Neural progenitor cell (in vitro differentiated cells): Measurements from ENCODE around the gene SIAE.

ENCODE experiments used
- EZH2 ChIP-seq: fragments of 200-600 bp; sonication (generic); IDR thresholded peaks from 2 replicates; pipeline ENCODE4 v1.6.1; 2017; ENCODE audit warnings: antibody characterized with exemption, mild to moderate bottlenecking, moderate library complexity
- EZH2phosphoT487 ChIP-seq: fragments of 200-600 bp; sonication (generic); IDR thresholded peaks from 2 replicates; pipeline ENCODE4 v1.6.1; 2017; ENCODE audit warnings: antibody characterized with exemption
- TF ChIP-seq, protein P1 (sequence below): fragments of 200-600 bp; sonication (generic); IDR thresholded peaks from 2 replicates; pipeline ENCODE4 v1.5.1; 2017; ENCODE audit warnings: antibody characterized with exemption, mild to moderate bottlenecking

DNA sequence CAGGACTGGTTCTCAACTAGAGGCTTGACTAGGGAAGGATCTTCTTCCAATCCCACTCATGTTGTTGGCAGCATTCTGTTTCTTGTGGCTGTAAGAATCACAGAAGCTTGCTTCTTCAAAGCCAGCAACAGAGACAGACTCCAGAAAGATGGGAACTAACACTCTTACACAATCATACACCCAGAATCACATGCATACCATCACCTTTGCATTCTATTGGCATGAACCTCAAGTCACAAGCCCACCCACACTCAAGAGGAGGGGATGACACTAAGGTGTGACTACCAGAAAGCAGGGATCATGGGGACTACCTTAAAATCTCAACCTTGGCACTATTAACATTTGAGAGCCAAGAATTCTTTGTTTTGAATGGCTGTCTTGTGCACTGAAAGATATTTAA lies 75.9 kb downstream of the SIAE start:
- TF ChIP-seq EZH2 (no peak), EZH2phosphoT487 (no peak)
- TF ChIP-seq, protein P1, sequence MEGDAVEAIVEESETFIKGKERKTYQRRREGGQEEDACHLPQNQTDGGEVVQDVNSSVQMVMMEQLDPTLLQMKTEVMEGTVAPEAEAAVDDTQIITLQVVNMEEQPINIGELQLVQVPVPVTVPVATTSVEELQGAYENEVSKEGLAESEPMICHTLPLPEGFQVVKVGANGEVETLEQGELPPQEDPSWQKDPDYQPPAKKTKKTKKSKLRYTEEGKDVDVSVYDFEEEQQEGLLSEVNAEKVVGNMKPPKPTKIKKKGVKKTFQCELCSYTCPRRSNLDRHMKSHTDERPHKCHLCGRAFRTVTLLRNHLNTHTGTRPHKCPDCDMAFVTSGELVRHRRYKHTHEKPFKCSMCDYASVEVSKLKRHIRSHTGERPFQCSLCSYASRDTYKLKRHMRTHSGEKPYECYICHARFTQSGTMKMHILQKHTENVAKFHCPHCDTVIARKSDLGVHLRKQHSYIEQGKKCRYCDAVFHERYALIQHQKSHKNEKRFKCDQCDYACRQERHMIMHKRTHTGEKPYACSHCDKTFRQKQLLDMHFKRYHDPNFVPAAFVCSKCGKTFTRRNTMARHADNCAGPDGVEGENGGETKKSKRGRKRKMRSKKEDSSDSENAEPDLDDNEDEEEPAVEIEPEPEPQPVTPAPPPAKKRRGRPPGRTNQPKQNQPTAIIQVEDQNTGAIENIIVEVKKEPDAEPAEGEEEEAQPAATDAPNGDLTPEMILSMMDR: no peak
